GM21717 (cell line): ENCODE measurements around the gene PPP1R1B.
"Not testable (repeated sequence)": the region's sequence is repeated elsewhere in the genome, so short reads cannot be mapped to it uniquely, and the experiment has no call there.

Experiments
- ATAC-seq: cut with Tn5 transposase; IDR thresholded peaks from one replicate; pipeline ENCODE4 v1.9.1; 2021; ENCODE audit warnings: mild to moderate bottlenecking, moderate library complexity; ENCODE audit not compliant: unreplicated experiment

PPP1R1B gene

DNA sequence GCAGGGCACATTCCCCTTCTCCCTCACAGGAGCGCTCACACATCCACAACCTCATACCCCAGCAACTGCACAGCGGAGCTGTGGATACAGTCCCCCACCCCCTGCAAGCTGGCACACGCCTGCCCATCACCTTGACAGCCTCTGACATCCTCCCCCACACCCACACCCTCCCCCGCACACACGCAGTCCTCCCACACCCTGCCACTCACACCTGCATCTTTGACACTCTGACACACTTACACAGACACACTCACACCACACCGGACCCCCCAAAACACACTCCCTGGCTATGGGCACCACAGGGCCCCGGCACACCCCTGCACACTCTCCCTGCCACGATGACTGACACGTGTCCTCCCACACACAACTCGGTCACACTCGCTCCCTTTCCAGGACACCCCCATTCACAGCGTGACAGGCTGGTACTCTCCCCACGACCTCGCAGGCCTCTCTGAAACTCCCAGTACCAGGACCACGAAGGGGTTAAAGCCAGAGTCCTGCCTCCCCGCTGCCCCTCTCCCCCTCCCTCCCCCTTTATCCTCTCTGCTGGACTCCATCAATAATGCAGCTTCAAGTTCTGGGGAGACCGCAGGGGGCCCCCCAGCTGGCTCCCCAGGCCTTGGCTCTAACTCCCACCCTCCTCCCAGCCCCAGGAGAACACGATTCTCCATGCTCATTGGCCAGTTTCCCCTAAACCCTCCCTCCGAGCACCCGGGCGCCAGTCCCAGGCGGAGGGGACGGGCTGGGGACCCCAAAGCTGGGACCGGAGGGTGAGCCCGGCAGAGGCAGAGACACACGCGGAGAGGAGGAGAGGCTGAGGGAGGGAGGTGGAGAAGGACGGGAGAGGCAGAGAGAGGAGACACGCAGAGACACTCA lies at the start of gene PPP1R1B:
TSS of gene PPP1R1B (plus strand) at position 782 of the 876 bp plus-strand sequence. CDS start 441 bp downstream, outside the sequence.
- ATAC-seq, result no peak

DNA sequence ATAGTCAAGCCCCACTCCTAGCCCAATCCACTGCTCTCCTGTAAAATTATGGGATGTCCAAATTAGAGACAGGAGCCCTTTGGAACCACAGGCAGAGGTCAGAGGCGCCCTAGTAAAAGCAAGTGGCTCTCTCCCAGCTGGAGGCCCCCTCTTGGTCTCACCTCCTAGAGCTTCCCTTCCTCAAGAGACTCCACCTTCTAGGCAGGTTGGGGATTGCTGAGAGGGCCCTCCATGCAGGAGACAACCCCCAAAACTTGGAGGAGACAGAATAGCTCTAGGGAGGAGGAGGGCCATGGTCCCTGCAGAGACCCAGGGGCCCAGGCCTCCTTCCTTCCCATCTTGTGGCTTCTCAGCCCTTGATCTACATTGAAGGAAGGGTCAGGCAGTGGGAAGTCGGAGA lies 48.5 kb upstream of the PPP1R1B start:
- no peak for ATAC-seq

DNA sequence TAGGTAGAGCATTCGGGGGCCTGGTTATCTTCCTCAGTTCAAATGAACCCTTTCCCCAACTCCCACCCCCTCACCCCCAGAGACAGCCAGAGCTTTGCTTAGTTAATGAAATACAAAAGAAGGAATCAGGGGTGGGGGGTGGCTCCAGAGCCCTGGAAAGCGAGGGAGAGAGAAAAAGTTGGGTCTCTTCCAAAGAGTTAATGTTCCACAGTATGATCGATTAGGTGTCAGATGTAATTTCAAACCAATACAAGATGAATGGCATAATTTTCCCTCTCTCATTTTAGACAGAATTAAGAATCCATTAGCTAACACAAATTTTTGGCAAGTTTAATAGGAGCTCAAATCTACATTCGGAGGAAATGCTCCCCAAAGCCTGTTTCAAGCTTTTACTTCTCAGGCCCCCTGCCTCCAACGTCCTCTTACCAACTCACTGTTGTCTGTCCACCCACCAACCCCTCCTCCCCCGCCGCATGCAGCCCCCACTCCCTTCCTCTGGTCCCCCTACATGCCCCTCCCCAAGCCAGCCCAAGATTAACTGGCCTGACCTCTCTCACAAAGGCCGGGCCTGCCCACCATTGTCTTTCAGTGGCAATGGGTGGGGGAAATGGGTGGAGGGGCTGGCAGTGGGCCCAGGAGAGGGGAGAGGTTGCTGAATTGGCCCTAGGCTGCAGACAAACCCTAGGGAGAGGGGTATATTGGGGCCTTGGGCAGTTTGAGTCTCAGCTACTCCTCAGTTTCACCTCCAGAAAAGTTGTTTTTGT lies 47.3 kb upstream of the PPP1R1B start:
- no peak for ATAC-seq

DNA sequence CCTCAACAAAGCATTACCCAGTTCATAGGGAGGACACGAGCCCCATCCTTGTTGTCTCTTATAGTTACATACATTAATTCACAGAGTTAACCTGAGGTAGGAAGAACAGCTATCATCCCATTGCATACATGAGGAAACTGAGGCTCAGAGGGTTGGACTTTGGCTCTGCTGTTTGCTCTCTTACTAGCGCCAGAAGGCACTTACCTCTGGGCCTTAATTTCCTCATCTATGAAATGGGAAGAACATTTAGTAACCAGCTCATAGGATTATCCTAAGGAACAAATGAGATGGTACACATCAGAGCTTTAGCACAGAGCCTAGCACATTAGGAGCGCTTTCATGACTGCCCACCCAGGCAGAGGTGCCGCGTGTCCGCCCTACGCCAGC lies 46.7 kb upstream of the PPP1R1B start:
- ATAC-seq, result no peak

DNA sequence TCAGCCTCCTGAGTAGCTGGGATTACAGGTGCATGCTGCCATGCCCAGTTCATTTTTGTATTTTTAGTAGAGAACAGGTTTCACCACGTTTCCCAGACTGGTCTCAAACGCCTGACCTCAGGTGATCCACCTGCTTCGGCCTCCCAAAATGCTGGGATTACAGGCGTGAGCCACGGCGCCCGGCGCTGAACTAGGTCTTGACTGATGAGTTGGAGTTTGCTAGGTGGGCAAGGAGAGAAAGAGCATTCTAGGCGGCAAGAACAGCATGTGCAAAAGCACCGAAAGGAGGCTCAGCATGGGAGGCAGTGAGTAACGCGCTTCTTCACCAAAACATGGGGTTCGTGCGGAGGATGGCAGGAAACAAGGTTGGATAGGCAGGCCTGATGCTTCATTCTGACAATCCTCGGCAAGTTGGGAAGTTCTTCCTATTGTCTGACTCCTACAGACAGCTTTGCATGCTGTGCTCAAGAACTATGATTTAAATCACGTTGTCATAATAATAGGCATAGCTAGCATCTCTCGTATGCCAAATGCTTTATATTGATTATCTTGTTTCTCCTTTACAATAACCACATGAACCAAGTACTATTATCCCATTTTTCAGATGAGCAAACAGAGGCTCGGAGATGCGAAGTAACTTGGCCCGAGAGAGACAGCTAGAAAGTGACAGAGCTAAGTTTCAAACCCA lies 45.5 kb upstream of the PPP1R1B start:
- no peak for ATAC-seq

DNA sequence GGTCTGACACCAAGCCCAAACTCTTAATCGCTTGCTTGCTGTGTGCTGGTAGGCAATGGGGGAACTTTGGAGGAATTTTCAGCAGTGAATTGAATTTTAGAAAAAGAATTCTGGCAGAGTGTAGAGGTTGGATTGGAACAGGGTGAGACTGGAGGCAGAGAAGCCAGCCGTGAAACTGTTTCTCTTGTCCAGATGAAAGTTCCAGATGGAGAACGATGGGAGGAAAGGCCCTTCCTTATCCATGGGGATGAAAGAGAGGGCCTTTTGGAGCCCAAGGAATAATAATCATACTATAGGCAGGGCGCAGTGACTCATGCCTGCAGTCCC lies 45.0 kb upstream of the PPP1R1B start:
- ATAC-seq, result no peak

DNA sequence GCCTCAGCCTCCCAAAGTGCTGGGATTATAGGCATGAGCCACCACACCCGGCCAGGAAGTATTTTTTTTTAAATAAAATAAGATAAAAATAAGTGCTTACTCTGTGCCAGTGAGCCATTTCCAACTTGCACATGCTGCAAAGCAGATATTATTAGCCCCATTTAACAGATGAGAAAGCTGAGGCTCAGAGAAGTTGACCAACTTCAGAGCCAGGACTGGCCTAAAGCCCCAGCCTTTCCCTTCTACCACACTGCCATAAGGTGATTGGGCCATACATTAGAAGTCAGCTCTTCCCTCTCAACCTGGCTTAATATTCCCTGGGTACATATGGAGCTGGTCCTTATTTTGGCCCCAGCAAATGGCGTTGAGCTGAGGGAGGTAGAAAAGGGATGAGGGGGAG lies 44.1 kb upstream of the PPP1R1B start:
- ATAC-seq, result no peak

DNA sequence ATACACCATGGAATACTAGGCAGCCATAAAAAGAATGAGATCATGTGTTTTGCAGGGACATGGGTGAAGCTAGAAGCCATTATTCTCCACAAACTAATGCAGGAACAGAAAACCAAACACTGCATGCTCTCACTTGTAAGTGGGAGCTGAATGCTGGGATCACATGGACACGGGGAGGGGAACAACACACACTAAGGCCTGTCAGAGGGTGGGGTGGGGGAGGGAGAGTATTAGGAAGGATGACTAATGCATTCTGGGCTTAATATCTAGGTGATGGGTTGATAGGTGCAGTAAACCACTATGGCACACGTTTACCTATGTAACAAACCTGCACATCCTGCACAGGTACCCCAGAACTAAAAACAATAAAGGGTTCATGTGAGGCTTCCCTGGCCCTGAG lies 36.6 kb upstream of the PPP1R1B start:
- not testable (repeated sequence) for ATAC-seq

DNA sequence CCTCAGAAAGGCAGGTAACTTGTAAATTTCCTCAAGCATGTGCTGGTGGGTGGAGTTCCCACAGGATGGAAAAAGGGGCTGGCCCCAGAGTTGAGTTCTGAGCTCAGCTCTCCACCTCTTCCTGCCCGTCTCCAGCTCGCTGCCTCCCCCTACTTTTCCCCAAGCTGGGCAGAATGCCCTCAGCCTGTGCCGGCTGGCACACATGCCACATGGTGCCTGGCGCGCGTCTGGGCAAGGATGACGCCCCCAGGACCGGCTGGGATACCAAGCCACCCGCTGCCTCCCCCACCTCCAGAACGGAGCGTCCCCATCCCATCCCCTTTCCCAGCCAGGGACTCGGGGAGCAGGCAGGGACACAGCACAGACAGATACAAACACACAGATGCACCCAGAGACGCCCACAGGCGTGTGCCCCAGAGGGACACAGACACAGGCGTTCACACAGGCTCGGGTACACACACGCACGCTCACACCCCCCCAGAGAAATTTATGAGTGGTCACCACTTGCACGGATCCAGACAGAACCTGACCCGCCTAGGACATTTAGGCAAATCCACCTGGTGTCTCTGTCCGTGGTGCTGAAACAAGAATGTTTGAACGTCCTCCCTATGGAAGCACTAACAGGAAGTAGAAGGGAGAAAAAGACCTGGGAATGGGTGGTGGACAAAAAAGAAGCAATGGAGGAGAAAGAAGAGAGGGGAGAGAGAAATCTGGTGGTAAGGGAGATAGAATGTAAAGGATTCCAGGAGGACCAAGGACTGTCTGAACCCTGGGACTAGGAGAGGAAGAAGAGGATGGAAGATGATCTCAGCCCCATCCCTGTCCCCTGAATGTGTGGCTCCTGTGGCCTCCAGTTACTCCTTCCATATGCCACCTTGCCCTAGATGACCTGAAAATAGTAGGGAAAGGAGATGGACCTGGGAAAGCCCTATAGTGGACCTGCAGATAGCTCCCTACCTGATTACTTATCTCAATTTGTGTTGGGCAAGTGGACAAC lies 34.5 kb upstream of the PPP1R1B start:
- ATAC-seq, result no peak

DNA sequence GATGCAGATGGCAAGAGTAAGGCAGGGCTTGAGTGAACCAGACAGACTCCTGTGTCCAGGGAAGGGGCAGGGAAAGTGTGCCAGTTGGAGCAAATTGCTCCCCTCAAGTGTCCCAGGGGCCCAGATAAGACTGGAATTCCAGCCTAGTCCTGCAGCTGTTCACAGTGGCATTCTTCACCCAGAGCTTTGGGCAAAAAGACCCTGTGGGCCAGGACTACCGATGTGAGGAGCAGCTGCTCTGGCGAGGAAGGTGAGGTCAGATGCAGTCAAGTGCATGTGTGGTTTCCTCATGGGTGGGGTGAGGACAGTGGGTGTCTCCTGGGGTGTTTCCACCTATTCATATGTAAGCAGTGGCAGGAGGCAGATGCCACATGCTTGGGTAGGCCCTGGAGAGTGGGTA lies 33.4 kb upstream of the PPP1R1B start:
- ATAC-seq, result no peak

DNA sequence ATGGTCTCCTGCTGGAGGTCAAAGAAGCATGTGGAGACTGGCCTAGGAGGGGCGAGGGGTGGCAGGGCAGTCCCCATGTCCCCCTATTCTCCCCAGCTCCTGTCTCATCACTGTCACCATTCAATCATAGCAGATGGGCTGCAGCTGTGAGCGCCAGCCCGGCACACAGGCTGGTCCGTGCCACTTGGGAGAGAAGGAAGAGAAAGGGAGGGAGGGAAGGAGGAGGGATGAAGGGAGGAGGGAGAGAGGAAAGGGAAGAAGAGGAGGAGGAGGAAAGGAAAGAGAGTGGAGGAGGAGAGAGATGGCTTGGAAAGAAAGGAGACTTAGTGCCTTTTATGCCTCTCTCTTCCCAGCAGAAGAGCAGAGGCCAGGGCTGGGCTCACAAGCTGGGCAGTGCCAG lies 31.5 kb upstream of the PPP1R1B start:
- no peak for ATAC-seq

DNA sequence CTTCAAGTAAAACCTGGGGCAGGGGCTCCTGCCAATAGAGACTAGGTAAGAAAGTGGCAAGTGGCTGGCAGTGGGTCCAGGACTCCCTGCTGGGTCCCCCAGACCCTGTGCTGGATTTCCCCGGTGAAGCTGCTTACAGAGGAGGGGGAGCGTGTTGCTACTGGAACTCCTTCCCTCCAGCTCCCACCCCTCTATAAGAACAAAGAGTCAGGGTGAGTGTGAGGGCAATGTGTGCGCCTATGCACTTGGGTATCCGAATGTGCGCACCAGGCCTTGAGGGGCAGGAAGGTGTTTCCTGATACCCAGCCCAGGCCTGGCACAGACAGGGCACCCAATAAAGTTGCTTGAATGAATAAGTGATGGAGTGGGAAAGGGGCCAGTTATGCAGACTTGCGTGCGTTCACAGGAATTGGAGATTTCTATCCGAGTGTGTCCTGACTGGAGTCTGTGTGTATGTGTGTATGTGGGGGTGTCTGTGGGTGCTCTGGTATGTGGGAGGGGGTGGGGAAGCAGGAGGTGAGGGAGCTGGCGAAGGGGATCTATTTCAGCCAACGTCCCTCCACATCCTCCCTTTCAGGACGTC lies 30.7 kb upstream of the PPP1R1B start:
- no peak for ATAC-seq

DNA sequence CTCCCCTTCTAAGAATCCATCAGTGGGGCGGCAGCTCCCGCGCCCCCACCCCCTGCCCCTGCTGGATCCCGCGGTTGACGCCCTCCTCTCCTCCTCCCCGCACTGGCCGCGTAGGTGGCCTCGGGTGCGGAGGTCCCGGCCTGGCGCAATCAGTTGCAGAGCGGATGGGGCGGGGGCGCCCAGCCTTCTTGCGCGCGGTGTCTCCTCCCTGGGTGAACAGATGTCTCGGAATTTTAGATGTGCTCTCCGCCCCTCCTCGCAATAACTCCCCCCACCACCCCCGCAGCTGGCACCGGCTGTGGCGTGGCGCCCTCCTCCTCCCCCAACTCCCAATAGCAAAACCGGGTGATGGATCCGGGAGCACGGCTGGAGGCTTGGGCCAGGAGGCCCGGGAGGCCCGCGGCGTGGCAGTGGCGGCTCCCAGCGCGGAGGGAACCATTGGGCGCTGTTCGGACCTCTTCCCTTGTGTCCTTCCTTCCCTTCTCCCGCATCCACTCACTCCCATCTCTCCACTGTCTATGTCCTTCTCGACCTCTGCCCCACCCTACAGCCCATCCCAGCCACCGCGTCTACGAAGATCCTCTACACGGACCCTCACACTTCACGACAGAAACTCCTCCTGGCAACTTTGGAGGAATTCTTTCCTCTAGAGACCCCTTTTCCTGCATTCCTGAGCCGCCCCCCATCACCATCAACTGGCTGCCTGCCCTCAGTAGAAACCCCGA lies 30.0 kb upstream of the PPP1R1B start:
- ATAC-seq, result no peak

DNA sequence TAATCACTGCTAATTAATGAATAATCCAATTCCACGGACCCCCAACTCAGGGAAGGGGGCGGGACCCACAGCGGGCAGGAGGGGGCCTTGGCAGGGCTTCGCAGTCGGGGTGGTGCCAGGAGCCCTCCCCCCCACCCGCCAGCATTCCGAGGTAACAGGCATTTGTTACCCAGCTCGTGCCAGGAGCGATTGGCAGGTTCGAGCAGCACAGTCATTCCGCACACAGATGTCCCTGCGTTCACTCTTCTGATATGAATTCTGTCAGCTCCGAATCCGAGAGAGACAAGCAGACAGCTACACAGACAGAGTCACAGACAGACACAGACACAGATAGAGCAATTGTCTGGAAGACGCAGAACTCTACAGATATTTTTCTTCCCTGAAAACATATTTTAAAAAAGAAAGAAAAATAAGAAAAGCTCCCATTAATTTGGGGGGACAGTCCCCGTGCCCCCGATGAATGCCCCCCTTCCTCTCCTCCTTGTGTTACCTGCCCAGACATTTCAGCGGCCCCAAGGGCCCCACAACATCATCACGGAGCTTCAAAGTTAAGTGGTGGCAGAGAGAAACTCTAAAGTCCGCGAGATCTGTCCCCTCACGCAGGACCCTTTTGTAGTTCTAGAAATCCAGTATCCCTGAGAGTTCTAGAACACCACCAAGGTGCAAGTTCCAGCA lies 29.2 kb upstream of the PPP1R1B start:
- ATAC-seq, result no peak

DNA sequence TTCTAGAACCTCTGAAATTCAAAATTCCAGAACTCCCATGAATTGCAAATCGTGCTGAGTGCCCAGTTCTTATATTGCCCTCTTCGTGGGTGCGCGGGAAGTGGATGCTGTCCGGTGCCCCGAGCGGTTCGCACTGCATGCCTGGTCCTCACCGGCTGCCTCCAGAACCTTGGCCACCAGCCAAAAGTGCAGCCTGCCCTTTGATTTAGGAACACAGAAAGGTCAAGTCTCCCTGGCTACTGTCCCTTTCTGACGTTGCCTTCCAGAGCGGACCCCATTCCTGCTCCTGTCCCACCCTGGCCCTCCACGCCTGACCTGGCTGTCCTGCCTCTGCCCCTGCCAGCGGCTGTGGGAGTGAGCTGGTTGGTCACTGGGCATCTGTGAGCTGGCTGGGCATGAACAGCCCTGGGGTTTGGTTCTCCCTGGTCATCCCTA lies 28.7 kb upstream of the PPP1R1B start:
- ATAC-seq, result no peak

DNA sequence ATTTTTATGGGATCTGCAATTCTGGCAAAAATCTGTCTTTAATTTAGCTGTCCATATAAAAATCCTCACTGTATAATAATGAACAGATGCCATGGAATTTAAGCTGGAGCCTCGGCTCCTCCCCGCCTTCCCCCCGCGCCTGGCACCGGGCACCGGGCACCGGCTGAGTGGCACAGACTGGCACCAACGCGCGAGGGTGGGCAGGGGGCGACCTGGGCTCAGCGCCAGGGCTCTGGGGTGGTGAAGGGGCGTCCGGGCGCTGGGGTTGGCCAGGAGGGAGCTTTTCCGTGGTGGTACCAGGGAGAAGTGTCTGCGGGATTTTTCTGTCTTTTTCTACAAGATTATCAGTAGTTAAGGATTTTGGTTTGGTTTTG lies 28.1 kb upstream of the PPP1R1B start:
- ATAC-seq, result no peak

DNA sequence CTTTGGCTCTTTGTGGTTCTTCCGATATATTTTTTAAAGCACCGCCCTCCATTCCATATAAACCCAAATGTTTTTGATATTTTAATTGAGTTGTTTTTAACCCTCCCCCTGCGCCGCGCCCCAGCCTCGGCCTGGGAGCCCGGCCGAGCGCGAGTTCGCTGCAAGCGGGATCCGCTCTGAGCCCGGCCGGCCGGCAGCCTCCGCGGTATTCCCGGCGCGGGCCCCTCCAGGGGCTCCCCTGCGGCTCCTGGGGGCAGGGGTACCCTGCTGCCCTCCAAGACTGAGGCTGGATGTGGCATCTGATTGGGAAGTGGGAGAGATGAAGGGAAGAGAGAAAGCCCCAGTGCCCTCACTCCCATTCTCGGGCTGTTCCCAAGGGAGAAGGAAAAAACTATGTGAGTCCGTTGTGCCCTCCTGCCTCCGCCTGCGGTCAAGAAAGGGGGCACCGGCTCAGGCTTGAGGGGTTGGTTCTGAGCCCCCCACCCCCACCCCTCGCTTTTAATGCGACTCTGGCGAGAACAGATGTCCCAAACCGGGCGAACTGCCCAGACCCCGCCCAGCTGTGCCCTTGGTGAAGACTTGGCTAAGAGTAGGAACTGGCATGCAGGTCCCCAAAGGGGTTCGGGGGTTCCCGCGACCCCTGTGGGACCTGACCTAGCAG lies 27.6 kb upstream of the PPP1R1B start:
- ATAC-seq, result no peak

DNA sequence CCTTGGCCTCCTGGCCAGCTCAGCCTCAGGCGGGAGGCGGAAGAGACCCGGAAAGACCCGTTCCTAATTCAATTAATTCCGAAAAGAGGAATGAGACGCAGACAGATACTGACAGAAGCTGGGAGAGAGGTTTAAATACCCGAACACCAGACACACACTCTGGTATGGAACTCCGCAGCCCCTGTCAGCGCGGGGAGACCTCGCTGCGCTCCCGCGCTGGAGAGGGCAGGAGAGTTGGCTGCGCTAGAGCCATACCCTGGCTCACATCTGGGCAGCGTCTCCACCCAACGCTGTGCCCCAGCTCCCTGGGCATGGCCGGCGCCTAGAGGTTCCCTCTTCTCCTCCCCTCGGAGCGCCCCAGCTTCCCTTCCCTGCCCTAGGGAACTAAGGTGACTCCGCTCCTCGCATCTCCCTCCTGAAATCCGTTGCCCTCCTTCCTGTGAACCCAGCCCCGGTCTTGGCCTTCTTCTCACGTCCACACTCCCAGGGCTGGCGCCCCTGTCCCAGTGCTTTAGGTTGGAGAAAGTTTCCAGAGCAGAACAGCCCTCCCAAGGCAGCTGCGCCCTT lies 27.0 kb upstream of the PPP1R1B start:
- ATAC-seq, result no peak
